ENCODE data around the gene ADCY4. TPM values are rescaled to one million over a fixed set of nuclear protein-coding genes. Genes with fewer than 3 reads are reported as not detected.

The ADCY4 gene
- total and polyA plus RNA-seq, 2 donors (not counting 1 experiment from before 2014, with no cell fraction given) = 2.3 to 7.8 TPM

DNA sequence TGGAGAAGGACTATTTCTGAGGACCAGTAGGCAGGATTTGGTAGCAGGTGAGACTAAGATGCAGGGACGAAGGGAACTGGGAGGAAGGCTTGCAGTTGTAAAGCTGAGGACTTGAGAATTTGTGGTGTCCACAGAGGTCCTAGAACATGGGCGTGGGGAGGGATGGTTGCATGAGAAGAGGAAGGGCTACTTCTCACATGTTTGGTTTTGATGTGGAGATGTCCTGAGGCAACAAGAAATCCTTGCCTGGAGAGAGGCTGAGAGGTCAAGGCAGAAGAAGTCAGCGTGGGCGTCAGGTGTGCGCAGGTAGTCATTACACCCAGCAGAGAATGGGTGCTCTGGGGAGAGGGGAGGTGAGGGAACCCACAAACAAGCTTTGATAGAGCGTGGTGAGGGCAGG lies 57.8 kb downstream of the ADCY4 start:
- peak overlapping the region; percentile 74 for H3K27ac Mint-ChIP-seq
- intact Hi-C loops (cut with micrococcal nuclease) = loop anchor here (10.0 kb wide), 1 partner anchor 132 kb away; the partner anchor contains the start of genes EMC9, PSME2 and RNF31
- no peaks in the 10 kb centered on the region for H4K20me1 ChIP-seq (ENCODE audit: control insufficient read depth, insufficient read depth, low read length, poor library complexity, severe bottlenecking)
- peaks cover 37% of the 10 kb centered on the region for H3K79me2 ChIP-seq (ENCODE audit: control insufficient read depth, insufficient read depth, low read length)
- no peak for DNase-seq
- H3K4me2 ChIP-seq (replicated peaks; ENCODE audit: low read depth, low read length, poor library complexity, severe bottlenecking) = peak overlapping the region; percentile 50
- no peaks in the 10 kb centered on the region for H3K27me3 ChIP-seq (replicated peaks in 1 of 4; ENCODE audit: control extremely low read depth in 1 of 4, control insufficient read depth in 3 of 4, insufficient read depth in 4 of 4, low read length in 3 of 4)
- peak overlapping the region; percentile 4 for H3K4me3 Mint-ChIP-seq
- WGBS (ENCODE audit: insufficient coverage) = 96% methylated on average over 6 of the region's 6 CpGs
- H3K27me3 Mint-ChIP-seq = no peaks in the 10 kb centered on the region
- H3K27ac ChIP-seq (ENCODE audit: low read length in 2 of 2) = peak overlapping the region; percentile 65 to 80
- ATAC-seq (ENCODE audit: low read depth) = no peak
- no peaks in the 10 kb centered on the region for H3K36me3 ChIP-seq (replicated peaks in 1 of 2; ENCODE audit: control extremely low read depth in 1 of 2, control insufficient read depth in 1 of 2, extremely low read depth in 1 of 2, insufficient read depth in 2 of 2, low read length in 1 of 2)
- peaks cover 60 to 79% of the 10 kb centered on the region in 2 donors for H3K4me1 ChIP-seq (ENCODE audit: control insufficient read depth in 2 of 2, insufficient read depth in 2 of 2, low read length in 2 of 2)
- CTCF ChIA-PET = interaction anchor here (1.5 to 7.1 kb wide), 4 partner anchors 16 to 35 kb away, joined by 7 to 93 read pairs (median 26); partner anchors contain the start of genes CIDEB, DHRS1, LTB4R2 and NOP9
- POLR2A ChIA-PET = interaction anchor here (1.2 to 1.5 kb wide), 2 partner anchors 13 to 35 kb away, joined by 3 to 4 read pairs; partner anchors contain the start of gene TINF2
- H2AFZ ChIP-seq (ENCODE audit: insufficient read depth, low read depth, low read length, poor library complexity, severe bottlenecking) = peak overlapping the region; percentile 52
- H3K9me3 Mint-ChIP-seq (ENCODE audit: insufficient read depth) = no peaks in the 10 kb centered on the region
- H3K4me3 ChIP-seq (ENCODE audit: control extremely low read depth in 1 of 5, extremely low read depth in 1 of 5, insufficient read depth in 1 of 5, low read depth in 2 of 5, low read length in 4 of 5) = no peak overlapping the region
- H3K9me3 ChIP-seq (ENCODE audit: control extremely low read depth in 1 of 3, control insufficient read depth in 2 of 3, insufficient read depth in 1 of 3, low read length in 2 of 3) = peaks cover 0 to 10% (median 0%) of the 10 kb centered on the region in 3 donors
- no peak overlapping the region for H3K9ac ChIP-seq (ENCODE audit: low read length)
- TF ChIP-seq EZH2 (IDR thresholded peaks at IDR 0.05; ENCODE audit: borderline replicate concordance, insufficient read depth, low read depth, low read length, poor library complexity, severe bottlenecking) = no peak
- peaks cover 85% of the 10 kb centered on the region for H3K4me1 Mint-ChIP-seq

DNA sequence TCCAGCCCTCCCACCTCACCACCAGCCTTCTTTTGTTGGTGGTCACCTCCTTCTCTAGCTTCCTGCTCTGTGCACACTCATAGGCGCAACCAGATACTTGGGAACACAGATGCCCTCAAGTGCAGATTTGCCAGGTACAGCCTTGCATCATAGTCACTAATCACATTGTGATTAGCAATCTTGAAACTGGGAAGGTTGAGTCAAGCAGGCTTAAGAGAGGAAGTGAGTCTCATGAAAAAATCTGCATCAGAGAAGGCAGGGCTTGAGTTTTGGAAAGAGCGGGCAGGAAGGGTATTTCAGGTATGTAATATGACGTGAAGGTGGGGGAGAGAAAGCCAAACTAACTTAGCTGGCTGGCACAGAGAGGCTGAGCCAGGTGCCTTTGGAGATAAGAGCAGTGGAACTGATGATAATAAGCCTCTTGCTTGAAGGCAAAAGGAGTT lies 60.7 kb downstream of the ADCY4 start:
- Mint-ChIP-seq H3K4me1 (peaks cover 76% of the 10 kb centered on the region), H3K27ac (peak overlapping the region; percentile 89), H3K9me3 (ENCODE audit: insufficient read depth) (no peaks in the 10 kb centered on the region), H3K27me3 (no peaks in the 10 kb centered on the region), H3K4me3 (peak overlapping the region; percentile 58)
- Histone ChIP-seq H2AFZ (ENCODE audit: insufficient read depth, low read depth, low read length, poor library complexity, severe bottlenecking) (peak overlapping the region; percentile 10), H3K4me2 (replicated peaks; ENCODE audit: low read depth, low read length, poor library complexity, severe bottlenecking) (peak overlapping the region; percentile 52), H3K27ac (ENCODE audit: low read length in 2 of 2) (peak overlapping the region; percentile 76 to 81), H3K4me3 (ENCODE audit: control extremely low read depth in 1 of 5, extremely low read depth in 1 of 5, insufficient read depth in 1 of 5, low read depth in 2 of 5, low read length in 4 of 5) (no peak overlapping the region), H3K36me3 (replicated peaks in 1 of 2; ENCODE audit: control extremely low read depth in 1 of 2, control insufficient read depth in 1 of 2, extremely low read depth in 1 of 2, insufficient read depth in 2 of 2, low read length in 1 of 2) (peaks cover 0 to 5% of the 10 kb centered on the region in 2 experiments), H3K9ac (ENCODE audit: low read length) (no peak overlapping the region), H4K20me1 (ENCODE audit: control insufficient read depth, insufficient read depth, low read length, poor library complexity, severe bottlenecking) (no peaks in the 10 kb centered on the region), H3K27me3 (replicated peaks in 1 of 4; ENCODE audit: control extremely low read depth in 1 of 4, control insufficient read depth in 3 of 4, insufficient read depth in 4 of 4, low read length in 3 of 4) (no peaks in the 10 kb centered on the region), H3K4me1 (ENCODE audit: control insufficient read depth in 2 of 2, insufficient read depth in 2 of 2, low read length in 2 of 2) (peaks cover 55 to 64% of the 10 kb centered on the region in 2 donors), H3K79me2 (ENCODE audit: control insufficient read depth, insufficient read depth, low read length) (peaks cover 34% of the 10 kb centered on the region), H3K9me3 (ENCODE audit: control extremely low read depth in 1 of 3, control insufficient read depth in 2 of 3, insufficient read depth in 1 of 3, low read length in 2 of 3) (peaks cover 0 to 10% (median 0%) of the 10 kb centered on the region in 3 donors)
- DNase-seq = peak; percentile 89
- no peak for TF ChIP-seq CTCF (IDR thresholded peaks at IDR 0.05)
- TF ChIP-seq EZH2 (IDR thresholded peaks at IDR 0.05; ENCODE audit: borderline replicate concordance, insufficient read depth, low read depth, low read length, poor library complexity, severe bottlenecking) = no peak
- 32% methylated on average over 3 of the region's 3 CpGs for WGBS (ENCODE audit: insufficient coverage)
- POLR2A ChIA-PET = interaction anchor here (0.7 to 2.0 kb wide), 5 partner anchors 15 to 156 kb away, joined by 3 to 11 read pairs (median 4); partner anchors contain the start of gene TINF2
- CTCF ChIA-PET = interaction anchor here (0.7 to 2.4 kb wide), 10 partner anchors 10 to 436 kb away, joined by 3 to 19 read pairs (median 4); partner anchors contain the start of genes CIDEB, LTB4R, MDP1 and TINF2
- intact Hi-C loops (cut with micrococcal nuclease) = loop anchor here (10.0 kb wide), 1 partner anchor 129 kb away; the partner anchor contains the start of genes EMC9, PSME2 and RNF31
- peak; percentile 28 for ATAC-seq (ENCODE audit: low read depth)

All from B cell (primary cell).